Activated CD8-positive, alpha-beta memory T cell treated with anti-CD3 and anti-CD28 coated beads, Interleukin-2, amount 50 U/mL, for 1 hour (primary cell): ENCODE measurements around the gene CTRB1.

Source experiments
- DNase-seq: peaks from one replicate; pipeline ENCODE4 v3.0.0-alpha.2; 2020; ENCODE audit errors: extremely low read depth

Gene CTRB1

DNA sequence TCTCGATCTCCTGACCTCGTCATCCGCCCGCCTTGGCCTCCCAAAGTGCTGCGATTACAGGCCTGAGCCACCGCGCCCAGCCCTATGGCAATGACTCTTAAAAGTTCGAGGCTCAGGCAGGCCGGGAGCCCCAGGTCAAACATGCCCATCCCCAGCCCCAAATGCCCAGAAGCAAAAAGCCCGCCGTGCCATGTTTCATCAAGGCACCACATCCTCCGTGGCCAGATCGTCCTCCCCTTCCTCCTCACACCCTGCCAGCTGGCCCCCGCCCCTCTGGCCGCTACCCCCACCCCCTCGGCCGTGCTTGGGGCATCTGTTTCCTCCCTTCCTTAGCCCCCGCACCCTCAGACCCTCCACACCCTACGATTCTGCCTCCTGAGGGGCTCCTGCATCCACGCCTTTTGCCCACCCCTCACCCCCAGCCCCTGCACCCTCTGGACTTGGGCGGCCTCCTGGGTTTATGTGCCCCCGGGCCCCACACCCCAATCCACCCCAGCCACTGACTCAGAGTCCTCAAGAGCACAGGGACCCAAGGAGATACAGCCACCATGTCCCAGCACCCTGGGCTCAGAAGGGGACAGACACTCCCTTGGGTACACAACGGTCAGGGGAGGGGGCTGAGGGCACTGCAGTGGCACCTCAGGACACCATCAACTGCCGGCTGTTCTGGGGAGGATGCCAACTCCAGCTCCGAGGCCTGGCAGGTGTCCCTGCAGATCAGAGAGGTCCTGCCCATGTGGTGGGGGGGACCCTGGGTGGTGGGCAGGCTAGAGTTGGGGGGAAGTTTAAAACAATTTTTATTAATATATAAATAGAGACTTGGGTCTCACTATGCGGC lies 7.1 kb downstream of the CTRB1 start:
- DNase-seq = no peak

- DNase-seq = no peak
These were observed 8.0 kb downstream of the CTRB1 start for GRCh38 chr16:75226550-75227360.

DNA sequence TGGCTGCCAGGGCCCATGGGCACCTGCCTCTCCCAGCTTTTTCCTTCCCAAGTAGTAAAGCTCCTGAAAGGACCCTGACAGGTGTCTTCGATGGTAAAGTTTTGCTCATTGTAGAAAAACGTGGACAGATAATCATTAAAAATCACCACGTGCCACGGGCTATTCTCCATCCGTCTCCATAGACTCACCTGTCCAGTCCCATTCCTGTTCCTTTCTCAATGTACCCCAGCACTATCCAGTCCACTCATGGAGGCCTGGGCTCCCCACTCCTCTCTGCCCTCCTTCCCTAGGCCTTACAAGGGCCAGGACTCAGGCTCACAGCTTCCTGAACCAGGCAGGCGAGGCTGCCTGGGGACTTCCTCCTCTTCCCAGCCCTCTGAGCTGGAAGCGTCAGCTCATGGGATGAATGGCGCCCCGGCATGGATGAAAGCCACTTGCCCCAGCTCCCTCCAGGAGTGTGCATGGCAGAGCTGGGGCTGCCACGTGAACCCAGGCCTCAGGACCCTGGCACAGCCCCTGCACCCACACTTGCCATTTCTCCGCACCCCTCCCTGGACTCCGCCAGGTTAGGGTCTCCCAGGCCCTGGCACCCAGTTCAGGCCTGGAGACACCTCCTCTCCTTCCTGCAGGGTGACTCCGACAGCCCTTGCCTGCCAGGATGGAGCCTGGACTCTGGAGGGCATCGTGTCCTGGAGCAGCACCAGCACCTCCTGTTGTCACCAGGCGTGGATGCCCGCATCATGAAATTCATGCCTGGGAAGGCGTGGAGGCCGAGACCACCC lies 8.8 kb downstream of the CTRB1 start:
- no peak for DNase-seq

DNA sequence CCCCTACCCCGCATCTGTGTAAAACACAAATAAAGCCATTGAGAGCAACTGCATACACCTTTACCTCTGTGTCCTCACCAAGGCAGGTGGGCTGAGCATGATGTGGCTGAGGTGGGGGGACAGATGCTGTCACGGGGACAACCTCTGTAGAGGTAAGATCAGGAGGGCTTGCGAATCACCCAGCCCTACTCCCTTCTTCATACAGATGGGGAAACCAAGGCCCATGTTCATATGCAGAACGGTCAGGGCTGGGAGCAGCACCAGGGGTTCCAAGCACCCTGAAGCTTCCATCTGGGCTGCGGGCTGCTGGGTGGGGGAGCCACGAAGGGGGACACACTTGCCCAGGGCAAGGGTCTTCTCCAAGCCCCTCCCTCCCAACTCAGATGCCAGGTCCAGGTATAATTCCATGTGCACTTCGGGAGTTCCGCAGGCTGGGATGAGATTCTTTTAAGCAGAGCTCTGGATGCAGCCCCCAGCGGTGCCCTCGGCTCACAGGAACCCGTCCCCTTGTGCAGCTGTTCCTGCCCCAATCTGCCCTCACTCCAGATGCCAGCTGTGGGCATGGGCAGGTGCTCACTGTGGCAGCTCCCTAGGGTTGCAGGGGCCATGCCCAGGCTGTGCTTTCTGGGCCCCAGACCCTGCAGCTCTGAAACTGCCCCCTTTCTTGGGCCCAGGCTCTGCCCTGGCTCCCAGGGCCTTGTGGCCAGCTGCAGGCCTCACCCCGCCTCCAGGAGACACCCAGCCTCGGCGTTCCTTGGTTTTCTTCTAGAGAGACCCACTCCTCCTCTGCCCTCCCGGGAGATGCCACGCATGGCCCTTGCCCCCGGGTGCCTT lies 9.6 kb downstream of the CTRB1 start:
- no peak for DNase-seq

- no peak for DNase-seq
These were observed 10.6 kb downstream of the CTRB1 start for GRCh38 chr16:75229172-75230031.

DNA sequence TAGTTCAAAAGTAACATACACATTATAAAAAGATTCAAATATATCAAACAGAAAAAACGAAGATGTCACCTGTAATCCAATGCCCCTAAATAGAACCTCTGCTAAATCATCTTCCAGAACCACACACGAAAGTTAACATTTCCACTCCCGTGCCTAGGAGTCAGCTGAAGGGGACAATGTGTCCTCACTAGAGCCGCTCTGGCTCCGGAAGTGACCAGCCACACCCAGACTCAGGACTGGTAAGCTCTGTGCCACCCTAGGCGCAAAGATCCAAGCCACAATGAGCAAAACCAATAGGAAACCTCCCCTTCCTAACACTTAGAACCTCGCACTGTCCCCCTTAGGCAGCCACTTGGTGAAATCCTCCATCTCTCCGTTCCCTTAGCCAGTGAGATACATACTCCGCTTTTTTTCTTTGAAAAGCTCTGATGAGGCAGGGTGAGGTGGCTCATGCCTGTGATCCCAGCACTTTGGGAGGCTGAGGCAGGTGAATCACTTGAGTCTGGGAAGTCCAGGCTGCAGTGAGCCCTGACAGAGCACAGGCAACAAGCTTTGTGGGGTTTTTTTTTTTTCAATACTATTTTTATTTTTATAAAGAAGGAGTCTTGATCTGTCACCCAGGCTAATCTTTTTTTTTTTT lies 11.8 kb downstream of the CTRB1 start:
- DNase-seq = no peak

GRCh38 chr16:75231570-75231969 lies 12.8 kb downstream of the CTRB1 start:
- no peak for DNase-seq

GRCh38 chr16:75233611-75233938 lies 14.8 kb downstream of the CTRB1 start:
- DNase-seq = no peak

DNA sequence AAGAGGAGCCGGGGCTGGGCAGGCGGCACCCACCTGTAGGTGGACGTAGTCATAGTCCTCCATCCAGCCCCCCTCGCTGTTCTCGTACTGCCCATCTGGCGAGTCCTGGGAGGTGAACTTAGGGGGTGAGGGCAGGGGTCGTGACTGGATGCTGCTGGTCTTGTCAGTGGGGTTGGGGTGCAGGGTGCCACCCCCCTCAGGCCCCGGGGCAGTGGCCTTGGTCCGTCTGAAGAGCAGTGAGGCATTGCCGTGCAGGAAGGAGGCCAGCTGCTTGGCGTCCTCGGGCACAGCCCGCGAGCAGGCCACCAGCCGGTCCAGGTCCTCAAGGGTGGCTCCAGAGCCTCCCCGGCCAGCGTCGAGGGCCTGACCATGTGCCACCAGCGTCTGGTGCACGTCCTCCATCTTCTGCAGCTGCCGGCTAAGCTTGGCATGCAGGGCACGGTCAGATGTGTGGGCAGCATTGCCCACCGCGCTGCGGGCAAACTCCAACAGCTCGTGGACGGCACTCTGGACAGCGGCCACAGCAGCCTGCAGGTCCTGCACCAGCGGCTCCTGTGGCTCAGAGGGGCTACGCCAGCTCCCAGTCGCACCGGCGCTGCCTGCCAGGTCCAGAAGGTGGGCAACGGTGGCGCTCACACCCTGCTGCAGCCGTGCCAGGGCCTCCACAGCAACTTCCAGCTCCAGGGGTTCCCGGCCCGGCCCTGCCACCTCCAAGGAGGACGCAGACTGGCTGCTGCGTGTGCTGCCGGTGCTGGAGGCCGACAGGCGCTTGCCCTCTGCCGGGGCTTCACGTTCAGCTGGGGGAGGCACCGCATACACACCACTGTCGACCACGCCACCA lies 16.3 kb downstream of the CTRB1 start:
- no peak for DNase-seq

DNA sequence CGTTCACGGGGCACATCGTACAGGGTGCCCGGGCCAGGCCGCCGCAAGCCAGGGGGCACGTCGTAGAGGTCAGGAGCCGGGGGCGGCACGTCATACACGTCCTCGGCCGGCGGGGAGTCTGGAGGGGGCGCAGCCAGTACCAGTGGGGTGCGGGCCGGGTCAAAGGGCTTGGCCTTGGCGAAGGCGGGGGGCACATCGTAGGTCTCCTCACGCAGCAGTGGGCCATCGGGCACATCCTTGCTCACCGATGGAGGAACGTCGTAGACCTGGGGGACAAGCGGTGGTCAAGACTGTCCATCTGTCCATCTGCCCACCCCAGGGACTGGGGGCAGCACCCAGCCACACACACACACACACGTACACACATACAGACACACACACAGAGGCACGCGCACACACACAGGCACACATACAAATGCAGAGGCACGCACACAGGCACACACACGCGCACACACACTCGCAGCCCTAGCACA lies 17.0 kb downstream of the CTRB1 start:
- no peak for DNase-seq

DNA sequence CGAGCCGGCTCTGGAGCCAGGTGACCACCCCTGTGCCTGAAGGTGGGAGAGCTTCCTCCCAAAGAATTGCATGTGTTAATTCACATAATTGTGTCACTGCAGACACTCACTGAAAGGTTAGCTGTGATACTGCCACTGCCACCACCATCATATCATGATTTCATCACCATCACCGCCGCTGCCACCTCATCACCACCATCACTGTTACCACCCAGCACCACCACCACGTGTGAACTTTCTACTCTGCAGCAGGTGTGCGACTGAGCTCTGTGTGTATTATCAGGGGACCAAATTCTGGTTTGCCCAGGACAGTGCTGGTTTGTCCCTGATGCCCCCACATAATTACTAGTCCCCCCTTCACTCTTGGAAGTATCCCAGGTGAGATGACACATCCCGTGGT lies 17.4 kb downstream of the CTRB1 start:
- no peak for DNase-seq

DNA sequence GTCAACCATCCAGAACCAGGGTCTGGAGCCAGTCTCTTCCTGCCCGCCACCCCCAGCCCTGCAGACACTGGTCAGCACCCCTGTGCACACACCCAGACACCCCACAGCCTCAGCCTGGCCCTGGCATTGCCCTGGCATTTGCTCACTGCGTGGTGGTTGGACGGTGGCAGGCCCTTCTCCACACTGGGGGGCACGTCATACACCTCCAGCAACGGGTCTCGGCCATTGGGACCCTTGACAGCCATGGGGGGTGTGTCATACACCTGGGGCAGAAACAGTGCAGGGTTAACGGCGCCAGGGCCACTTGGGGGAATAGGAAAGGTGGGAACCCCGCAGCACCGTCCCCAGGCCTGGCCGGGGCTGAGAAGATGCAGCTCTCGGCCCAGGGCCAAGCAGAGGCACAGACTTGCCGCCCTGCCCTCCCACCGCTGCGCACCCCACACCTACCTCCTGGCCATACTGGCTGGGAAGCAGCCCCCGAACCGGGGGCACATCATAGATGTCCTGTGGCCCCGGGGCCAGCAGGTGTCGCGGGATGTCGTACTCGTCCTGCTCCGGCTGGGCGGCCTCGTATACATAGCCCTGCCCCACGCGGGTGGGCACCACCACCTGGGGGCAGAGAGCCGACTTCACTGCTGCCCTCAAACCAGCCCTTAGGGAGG lies 18.1 kb downstream of the CTRB1 start:
- DNase-seq = no peak

DNA sequence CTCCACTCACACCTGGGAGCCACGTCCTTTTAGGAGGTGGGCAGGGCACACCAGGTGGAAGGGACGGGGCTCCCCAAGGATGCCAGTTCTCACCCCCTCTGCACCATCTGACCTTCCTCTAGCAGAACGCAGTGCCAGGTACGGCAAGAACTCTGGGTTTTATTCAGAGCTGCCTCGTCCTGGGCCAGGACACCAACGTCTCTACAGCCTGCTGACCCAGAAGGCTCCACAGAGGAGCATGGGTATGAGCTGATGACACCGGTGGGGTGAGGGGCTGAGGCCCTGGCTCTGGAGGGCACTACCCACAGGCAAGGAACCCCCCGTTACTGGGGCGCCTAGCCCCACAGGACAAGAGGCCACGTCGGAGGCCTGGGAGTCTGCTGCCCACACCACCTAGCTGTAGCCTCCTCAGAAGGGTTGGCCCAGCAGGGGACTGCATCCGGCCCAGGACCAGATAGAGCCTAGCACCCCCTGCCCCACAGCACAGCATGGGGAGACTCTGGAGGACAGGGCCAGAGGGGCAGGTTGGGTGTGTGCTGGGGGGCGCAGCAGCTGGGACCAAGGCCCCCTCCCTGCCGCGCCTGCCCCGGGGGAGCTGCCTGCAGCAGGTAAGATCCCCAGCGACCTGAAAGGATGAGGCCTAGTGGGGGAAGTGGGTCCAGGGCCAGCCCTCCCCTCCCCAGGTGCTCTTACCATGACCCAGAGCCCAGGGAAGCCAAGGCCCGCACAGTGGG lies 18.8 kb downstream of the CTRB1 start:
- no peak for DNase-seq

DNA sequence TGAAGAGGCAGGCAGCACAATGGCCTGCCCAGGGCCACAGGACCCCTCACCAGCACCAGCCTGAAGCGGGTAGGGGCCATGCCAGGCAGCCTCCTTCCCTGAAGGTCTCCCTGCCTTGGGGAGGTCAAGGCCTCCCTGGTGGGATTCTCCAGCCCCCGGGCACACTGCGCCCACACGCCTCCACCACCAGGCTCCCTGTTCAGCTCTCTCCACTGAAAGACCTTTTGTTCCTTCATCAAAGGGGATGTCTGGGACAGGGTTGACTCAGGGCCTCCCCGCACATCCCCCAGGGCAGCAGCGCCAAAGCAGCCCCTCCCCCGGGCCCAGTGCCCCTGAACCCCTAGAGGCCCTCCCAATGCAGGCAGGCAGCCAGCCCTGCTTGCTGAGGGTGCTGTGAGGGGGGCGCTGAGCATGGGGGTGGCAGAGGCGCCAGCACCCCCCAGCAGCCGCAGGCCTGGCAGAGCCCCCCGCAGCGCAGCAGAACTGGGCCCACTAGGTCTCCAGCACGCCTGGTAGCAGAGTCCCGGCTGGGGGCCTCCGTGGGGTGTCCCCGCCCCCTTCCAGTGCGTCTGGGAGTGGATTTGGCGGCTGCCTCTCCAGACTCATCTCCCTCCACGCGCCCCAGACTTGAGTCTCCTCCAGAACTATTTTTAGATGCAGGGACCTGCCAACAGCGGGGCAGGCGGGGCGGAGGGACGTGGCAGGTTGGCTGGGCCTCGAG lies 19.5 kb downstream of the CTRB1 start:
- no peak for DNase-seq

GRCh38 chr16:75238853-75239541 lies 20.2 kb downstream of the CTRB1 start:
- no peak for DNase-seq

DNA sequence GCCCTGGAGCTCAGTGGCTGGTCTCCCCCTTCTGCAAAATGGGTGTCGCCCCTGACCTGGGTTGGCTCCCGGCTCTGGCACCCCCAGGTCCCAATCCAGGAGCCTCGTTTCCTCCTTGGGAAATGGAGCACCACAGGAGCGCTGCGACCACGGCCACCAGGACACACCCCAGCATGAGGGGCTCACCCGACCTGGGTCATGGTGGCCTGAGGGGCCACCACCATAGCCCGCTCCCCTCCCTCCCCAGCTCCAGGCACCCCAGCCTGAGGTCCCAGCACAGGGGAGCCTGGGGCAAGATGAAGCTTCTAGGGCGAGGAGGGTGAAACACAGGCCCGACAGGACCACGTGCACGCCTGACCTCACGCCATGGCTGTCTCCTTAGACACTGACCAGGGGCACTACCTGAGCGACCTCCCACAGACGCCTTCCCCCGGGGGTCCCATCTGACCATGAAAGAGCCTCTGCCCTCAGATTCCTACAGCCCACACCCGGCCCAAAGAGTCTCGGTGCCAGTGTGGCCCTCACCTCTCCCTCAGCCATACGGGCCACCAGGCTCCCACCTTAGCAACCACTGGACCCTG lies 20.8 kb downstream of the CTRB1 start:
- no peak for DNase-seq
